ENCODE data around the gene TMEM229A.
"Not testable (repeated sequence)": the region's sequence is repeated elsewhere in the genome, so short reads cannot be mapped to it uniquely, and the experiment has no call there.

Gene TMEM229A

DNA sequence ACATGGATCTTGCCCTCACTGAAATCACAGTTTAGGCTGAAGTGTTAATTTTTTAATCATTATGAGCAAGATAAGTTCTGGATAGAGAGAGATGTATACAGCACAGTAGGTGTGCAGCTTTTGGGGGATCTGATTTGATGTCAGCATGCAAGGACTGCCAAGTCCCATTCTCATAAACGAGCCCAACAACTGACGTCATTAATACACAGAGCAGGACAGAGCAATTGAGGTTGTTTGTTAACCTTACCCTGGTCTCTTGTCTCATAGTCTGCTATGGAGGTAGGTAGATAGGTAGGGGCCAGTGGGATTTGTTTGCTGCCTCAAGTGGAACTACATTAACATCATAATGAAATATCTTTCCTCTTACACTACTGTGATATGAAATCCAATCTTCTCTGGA is 8.6 kb upstream of the TMEM229A start:
- Mint-ChIP-seq H3K4me1 (no peaks in the 10 kb centered on the region), H3K4me3 (no peak overlapping the region), H3K27ac (no peak overlapping the region), H3K9me3 (no peaks in the 10 kb centered on the region), H3K36me3 (no peaks in the 10 kb centered on the region), H3K27me3 (peaks cover 6% of the 10 kb centered on the region)

DNA sequence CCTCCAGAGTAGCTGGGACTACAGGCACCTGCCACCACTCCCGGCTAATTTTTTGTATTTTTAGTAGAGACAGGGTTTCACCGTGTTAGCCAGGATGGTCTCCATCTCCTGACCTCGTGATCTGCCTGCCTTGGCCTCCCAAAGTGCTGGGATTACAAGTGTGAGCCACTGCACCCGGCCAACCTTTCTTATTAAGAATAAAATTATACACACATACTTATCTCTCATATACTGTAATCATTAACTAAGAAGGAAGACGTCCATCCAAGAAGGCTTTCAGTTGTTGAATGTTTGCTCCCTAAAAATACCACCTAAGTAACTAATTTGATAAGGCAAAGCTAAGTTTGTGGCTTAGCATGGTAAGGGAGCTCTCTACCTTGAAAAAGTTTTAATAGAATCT is 5.0 kb upstream of the TMEM229A start:
- not testable (repeated sequence) for H3K36me3 Mint-ChIP-seq, H3K4me1 Mint-ChIP-seq, H3K27ac Mint-ChIP-seq, H3K9me3 Mint-ChIP-seq, H3K4me3 Mint-ChIP-seq
- H3K27me3 Mint-ChIP-seq: peaks cover 25% of the 10 kb centered on the region

DNA sequence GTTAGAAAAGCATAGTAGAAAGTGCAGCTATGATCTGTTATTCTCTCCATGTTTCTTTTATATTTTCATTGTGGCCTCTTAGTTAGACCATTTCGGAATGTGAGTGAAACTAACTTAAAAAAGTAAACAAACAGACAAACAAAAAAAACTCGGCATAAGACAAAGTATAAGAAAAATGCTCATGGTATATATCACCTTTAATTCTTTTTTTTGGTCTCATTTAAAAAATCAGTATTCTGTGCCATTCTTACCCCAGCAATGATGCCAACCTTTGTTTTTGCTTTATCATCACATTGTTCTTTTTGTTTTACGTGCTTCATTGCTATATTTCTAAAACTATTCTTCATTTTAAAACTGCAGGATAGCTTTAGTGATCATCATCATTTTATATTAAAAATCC is 2.8 kb upstream of the TMEM229A start:
- H3K27ac Mint-ChIP-seq: no peak overlapping the region
- H3K27me3 Mint-ChIP-seq: peaks cover 36% of the 10 kb centered on the region
- H3K4me1 Mint-ChIP-seq: peaks cover 9% of the 10 kb centered on the region
- H3K4me3 Mint-ChIP-seq: no peak overlapping the region
- H3K9me3 Mint-ChIP-seq: no peaks in the 10 kb centered on the region
- no peaks in the 10 kb centered on the region for H3K36me3 Mint-ChIP-seq

DNA sequence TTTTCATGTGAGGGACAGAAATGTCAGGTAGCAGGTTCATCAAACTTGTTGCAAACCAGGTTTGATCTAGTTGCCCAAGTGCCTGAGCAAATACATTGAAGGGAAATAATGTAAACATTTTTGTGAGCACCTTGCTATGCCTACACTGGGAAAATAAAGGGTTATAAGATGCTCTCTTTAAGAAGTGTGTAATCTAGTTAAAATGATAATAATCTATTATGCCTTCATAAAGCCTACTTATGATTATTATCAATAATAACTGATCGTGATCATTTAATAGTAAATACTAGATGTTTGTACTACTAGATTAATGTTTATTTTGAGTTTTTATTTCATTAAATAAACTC is 1.9 kb upstream of the TMEM229A start:
- Mint-ChIP-seq H3K4me3 (no peak overlapping the region), H3K27ac (no peak overlapping the region), H3K36me3 (no peaks in the 10 kb centered on the region), H3K4me1 (peaks cover 9% of the 10 kb centered on the region), H3K27me3 (peaks cover 43% of the 10 kb centered on the region), H3K9me3 (no peaks in the 10 kb centered on the region)

DNA sequence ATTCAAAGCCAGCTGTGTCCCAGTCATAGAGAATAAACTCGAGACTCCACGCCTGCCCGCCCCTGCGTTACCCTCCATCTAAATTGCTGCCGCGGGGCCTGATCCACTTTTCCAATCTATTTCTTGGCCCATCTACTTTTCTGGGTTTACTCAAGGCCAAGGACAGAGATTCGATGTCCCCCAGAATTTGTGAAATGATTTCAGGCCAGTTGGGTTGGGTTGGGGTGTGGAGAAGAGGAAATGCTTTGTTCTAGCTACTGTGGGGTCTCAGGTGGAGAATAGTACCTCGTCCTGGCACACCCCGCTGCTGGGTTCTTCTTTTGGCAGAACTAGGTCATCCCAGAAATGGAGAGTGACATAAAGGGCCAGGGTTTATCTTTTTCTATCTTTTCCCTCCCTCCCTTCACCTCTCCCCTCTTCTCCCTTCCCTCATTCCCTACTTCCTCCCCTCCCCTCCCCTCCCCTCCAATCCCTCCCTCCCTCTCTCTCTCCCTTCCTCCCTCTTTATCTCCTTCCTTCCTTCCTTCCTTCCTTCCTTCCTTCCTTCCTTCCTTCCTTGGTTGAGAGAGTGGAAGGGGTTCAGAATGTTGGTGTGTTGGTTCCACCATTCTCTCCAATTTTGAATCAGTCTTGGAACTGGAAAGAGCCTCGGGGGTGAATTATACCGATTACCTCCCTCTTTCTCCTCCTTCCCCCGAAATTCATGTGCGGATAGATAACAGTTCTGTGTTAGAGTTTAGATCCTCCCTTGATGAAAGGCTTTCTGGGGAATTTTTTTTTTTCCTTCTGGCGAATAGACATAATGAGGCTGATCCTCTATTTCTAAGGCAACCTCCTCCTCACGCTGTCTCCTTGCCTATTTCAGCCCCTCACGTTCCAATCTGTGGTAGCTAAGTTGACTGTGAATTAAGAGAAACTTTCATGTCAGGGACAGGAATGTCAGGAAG is 1.2 kb upstream of the TMEM229A start:
- H3K36me3 Mint-ChIP-seq: no peaks in the 10 kb centered on the region
- H3K27me3 Mint-ChIP-seq: peaks cover 45% of the 10 kb centered on the region
- no peak overlapping the region for H3K27ac Mint-ChIP-seq
- H3K4me1 Mint-ChIP-seq: peaks cover 9% of the 10 kb centered on the region
- H3K4me3 Mint-ChIP-seq: peak overlapping the region; percentile 34
- H3K9me3 Mint-ChIP-seq: no peaks in the 10 kb centered on the region

DNA sequence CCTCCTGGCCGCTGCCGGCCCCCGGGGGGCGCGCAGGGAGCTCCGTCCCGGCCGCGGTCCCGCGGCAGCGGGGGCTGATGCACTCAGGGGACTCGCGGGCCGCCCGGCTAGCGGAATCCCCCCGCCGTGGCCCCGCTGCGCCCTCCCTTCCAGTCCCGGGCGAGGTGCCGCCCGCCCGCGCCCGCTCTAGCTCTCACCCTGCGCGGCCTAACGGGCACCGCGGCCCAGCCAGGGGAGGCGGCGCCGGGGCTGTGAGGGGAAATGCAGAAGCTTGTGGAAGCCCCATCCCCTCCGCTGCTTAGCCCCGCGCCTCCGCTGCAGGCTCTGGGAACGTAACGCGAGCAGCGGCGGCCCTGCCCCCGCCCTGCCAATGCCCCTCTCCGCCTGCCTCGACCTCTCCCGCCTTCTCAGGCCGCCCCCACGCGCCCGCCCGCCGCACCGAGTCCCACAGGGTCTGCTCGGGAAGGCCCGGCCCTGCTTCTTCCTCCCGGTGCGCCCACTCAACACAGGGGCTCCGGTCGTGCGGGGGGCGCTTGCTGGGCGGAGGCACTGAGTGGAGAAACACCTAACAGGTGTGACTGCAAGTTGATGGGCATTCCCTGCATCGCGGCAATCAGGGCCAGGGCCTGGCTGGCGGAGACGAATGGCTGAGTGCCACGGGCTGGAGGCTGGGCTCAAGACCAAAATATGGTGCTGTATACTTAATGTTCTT is 384 bp upstream of the TMEM229A start:
- Mint-ChIP-seq H3K9me3 (no peaks in the 10 kb centered on the region), H3K27ac (no peak overlapping the region), H3K27me3 (peaks cover 49% of the 10 kb centered on the region), H3K36me3 (no peaks in the 10 kb centered on the region), H3K4me1 (peaks cover 9% of the 10 kb centered on the region), H3K4me3 (no peak overlapping the region)

DNA sequence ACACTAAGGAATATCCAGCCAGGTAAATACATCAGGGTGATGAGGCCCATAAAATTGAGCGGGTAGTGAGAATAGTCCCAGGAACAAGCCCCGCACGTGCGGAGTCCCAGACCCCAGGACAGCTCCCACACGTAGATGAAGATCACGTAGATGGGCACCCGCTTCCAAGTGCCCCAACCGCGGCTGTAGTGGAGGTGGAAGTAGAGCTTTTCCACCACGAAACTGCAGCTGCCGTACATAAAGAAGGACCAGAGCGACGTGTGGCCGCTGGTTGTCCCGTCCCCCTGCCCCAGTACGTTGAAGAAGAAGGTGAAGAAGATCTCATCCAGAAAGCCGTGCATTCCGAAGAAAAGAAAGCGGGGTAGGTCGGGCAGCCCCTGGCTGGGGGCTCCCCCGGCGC is 948 bp downstream of the TMEM229A start:
- peaks cover 46% of the 10 kb centered on the region for H3K27me3 Mint-ChIP-seq
- no peaks in the 10 kb centered on the region for H3K9me3 Mint-ChIP-seq
- H3K27ac Mint-ChIP-seq: no peak overlapping the region
- no peaks in the 10 kb centered on the region for H3K36me3 Mint-ChIP-seq
- H3K4me3 Mint-ChIP-seq: peak overlapping the region; percentile 84
- H3K4me1 Mint-ChIP-seq: peaks cover 9% of the 10 kb centered on the region

DNA sequence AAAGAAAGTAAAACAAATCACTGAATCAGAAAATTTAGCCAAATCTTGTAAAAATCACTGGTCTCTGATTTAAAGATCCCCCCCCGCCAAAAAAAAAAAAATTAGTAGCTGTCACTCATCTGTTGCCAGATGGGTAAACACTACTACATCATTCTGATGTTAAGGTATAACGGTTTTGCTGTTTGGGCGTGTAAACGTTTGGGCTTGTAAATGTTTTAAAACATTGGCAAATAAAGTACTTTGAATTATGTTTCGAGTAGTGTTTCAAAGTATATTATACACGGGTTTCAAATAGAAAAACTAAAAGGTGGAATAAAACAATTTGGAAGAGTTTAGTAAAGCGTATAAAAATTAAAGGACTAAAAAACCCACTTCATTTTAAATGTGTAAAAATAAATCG is 1.5 kb downstream of the TMEM229A start:
- Mint-ChIP-seq H3K4me1 (peaks cover 9% of the 10 kb centered on the region), H3K36me3 (no peaks in the 10 kb centered on the region), H3K27me3 (peaks cover 43% of the 10 kb centered on the region), H3K27ac (no peak overlapping the region), H3K9me3 (no peaks in the 10 kb centered on the region), H3K4me3 (no peak overlapping the region)

DNA sequence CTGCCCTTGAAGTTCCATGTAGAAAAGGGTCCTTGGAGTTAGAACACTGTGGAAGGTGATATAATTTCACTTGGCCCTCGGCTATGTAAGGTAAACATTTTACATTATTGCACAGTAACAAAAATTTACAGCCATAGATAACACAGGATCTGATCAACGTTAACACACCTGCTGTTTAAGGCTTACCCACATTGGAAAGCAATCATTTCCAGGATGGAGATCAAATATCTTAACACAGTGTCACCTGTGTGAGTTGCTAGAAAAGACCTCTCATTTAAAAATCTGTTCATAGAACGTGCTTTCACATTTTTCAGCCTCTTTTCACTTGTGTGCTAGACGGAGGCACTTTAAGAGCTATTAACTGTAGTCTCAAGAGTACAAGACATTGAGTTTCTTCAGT is 1.9 kb downstream of the TMEM229A start:
- H3K9me3 Mint-ChIP-seq: no peaks in the 10 kb centered on the region
- peaks cover 41% of the 10 kb centered on the region for H3K27me3 Mint-ChIP-seq
- peaks cover 9% of the 10 kb centered on the region for H3K4me1 Mint-ChIP-seq
- H3K4me3 Mint-ChIP-seq: no peak overlapping the region
- H3K36me3 Mint-ChIP-seq: no peaks in the 10 kb centered on the region
- no peak overlapping the region for H3K27ac Mint-ChIP-seq

DNA sequence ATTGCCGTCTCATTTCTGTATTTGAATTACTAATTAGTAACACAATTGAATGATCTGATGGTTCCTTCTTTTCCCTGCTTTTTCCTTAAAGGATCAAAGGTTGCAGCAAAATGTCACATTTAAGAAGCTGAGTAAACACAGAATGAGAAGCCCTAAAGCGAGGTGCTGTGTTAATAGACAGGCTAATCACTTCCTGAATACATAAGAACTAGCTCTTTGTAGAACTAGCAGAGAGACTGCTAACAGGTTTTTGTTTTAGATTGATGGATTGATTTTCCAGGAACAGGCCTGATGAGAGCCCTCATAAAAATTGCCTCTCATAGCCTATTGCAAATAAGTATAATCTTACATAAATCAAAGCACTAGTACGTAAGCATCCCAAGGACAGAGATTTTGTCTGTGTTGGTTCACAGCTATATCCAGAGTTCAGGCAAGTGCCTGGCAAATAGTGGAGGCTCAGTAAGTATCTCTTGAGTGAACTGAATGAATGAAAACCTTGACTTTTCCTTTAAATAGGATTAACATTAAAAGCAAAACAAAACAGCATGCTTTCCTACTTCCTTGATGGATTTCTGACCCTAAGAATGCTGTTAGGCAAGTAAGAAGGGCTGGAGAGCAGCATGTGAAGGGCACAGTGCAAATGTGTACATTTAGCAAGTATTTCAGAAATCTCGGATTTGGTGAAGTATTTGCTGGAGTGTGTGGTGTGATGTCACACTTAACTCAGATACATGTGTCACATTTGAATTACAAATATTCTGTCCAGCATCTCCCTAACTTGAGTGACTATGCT is 3.3 kb downstream of the TMEM229A start:
- Mint-ChIP-seq H3K27ac (no peak overlapping the region), H3K36me3 (no peaks in the 10 kb centered on the region), H3K4me3 (no peak overlapping the region), H3K4me1 (peaks cover 9% of the 10 kb centered on the region), H3K27me3 (peaks cover 34% of the 10 kb centered on the region), H3K9me3 (no peaks in the 10 kb centered on the region)

DNA sequence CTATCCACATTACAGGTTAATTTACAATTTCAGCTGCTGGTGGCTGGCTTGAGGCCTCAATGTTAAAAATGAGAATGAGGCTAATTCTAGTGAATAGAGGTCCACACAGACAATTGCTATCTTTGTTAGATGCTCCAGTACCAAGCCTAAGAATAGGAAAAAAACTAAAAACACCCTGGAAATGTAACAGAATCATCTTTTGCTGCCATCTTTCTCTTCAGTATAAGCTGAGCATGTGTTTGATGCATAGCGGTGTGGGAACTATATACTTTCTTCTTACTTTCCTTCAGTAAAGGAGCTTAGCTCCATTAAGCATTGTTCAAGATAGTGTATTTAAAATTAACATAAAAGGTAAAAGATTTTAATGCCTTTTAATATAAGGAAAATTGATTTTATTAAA is 5.6 kb downstream of the TMEM229A start:
- Mint-ChIP-seq H3K4me3 (no peak overlapping the region), H3K9me3 (peaks cover 4% of the 10 kb centered on the region), H3K4me1 (peaks cover 9% of the 10 kb centered on the region), H3K27me3 (peaks cover 28% of the 10 kb centered on the region), H3K27ac (no peak overlapping the region), H3K36me3 (no peaks in the 10 kb centered on the region)

DNA sequence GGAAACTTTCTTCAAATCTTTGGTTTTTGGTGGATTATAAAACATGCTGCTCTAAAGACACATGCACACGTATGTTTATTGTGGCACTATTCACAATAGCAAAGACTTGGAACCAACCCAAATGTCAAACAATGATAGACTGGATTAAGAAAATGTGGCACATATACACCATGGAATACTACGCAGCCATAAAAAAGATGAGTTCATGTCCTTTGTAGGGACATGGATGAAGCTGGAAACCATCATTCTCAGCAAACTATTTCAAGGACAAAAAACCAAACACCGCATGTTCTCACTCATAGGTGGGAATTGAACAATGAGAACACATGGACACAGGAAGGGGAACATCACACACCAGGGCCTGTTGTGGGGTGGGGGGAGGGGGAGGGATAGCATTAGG is 8.5 kb downstream of the TMEM229A start:
- H3K4me3 Mint-ChIP-seq, H3K36me3 Mint-ChIP-seq, H3K9me3 Mint-ChIP-seq, H3K27ac Mint-ChIP-seq, H3K27me3 Mint-ChIP-seq, H3K4me1 Mint-ChIP-seq: not testable (repeated sequence)

DNA sequence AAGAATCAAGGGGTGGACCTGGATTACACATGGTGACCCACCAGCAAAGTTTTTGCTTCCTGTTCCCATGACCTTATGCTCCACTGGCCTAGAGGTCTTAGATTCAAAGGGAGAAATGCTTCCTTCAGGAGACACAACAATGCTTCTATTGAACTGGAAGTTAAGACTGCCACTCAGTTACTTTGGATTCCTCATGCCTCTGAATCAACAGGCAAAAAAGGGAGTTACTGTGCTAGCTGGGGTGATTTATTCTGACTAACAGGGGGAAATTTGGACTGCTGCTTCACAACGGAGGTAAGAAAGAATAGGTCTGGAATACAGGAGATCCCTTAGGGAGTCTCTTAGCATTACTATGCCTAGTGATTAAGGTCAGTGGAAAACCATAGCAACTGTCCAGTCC is 10.3 kb downstream of the TMEM229A start:
- no peak overlapping the region for H3K4me3 Mint-ChIP-seq
- H3K9me3 Mint-ChIP-seq: peaks cover 4% of the 10 kb centered on the region
- no peak overlapping the region for H3K27ac Mint-ChIP-seq
- peaks cover 4% of the 10 kb centered on the region for H3K27me3 Mint-ChIP-seq
- H3K36me3 Mint-ChIP-seq: no peaks in the 10 kb centered on the region
- no peaks in the 10 kb centered on the region for H3K4me1 Mint-ChIP-seq

DNA sequence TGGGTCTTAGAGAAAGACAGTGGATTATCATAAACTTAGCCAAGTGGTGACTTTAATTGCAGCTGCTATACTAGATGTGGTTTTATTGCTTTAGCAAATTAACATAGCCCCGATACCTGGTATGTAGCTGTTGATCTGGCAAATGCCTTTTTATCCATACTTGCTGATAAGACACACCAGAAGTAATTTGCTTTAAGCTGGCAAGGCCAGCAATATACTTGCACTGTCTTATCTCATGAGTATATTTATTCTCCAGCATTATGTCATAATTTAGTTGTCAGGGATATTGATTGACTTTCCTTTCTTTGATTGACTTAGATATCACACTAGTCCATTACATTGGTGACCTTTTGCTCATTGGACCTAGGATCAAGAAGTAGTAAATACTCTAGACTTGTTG is 12.8 kb downstream of the TMEM229A start:
- Mint-ChIP-seq H3K27me3 (peaks cover 4% of the 10 kb centered on the region), H3K4me3 (no peak overlapping the region), H3K9me3 (peaks cover 4% of the 10 kb centered on the region), H3K4me1 (no peaks in the 10 kb centered on the region), H3K36me3 (no peaks in the 10 kb centered on the region), H3K27ac (no peak overlapping the region)

DNA sequence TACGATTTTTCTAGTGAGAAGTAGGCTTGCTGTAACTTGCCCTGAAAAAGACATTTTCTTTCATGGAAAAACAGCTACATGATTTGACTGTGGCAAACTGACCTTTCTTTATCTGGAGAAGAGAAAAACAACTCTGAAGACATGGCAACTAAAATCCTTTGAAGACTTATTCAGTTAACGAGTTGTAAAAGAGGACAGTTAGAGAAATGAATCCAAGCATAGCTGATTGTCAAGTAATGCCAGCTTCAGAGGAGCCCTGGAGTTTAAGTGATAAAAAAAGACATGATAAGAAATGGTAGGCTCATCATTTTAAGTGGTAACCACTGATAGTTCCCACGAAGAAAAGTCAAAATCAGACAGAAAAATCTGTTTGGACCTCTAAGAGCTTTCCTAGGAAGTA is 19.6 kb downstream of the TMEM229A start:
- H3K4me3 Mint-ChIP-seq: no peak overlapping the region
- no peaks in the 10 kb centered on the region for H3K4me1 Mint-ChIP-seq
- no peaks in the 10 kb centered on the region for H3K27me3 Mint-ChIP-seq
- H3K9me3 Mint-ChIP-seq: no peaks in the 10 kb centered on the region
- H3K27ac Mint-ChIP-seq: no peak overlapping the region
- no peaks in the 10 kb centered on the region for H3K36me3 Mint-ChIP-seq

DNA sequence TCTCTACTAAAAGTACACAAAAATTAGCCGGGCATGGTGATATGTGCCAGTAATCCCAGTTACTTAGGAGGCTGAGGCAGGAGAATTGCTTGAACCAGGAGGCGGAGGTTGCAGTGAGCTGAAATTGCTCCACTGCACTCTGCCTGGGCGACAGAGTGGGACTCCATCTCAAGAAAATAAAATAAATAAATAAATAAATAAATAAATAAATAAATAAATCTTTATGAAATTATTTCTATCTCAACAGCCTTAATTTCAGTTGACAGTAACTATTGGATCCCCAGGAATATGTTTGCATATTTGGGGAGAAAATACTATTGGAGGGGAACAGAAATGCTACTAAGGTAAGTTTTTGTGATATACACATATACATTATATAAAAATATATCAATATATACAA is 20.0 kb downstream of the TMEM229A start:
- Mint-ChIP-seq H3K9me3 (no peaks in the 10 kb centered on the region), H3K4me3 (no peak overlapping the region), H3K27ac (no peak overlapping the region), H3K4me1 (no peaks in the 10 kb centered on the region), H3K36me3 (no peaks in the 10 kb centered on the region), H3K27me3 (no peaks in the 10 kb centered on the region)

Measured in activated naive CD4-positive, alpha-beta T cell treated with anti-CD3 and anti-CD28 coated beads, Interleukin-2, amount 50 U/mL, for 24 hours (primary cell).